ENCODE data around the gene ISYNA1. TPM values are rescaled to one million over a fixed set of nuclear protein-coding genes. Genes with fewer than 3 reads are reported as not detected.

The ISYNA1 gene
- total and polyA plus RNA-seq, 2 donors (not counting 3 experiments of a cell fraction or from before 2014, with no cell fraction given): 69.0 to 70.2 TPM

GRCh38 chr19:18397242-18398202, 40.4 kb downstream of the ISYNA1 start, which contains the start of gene LRRC25:
LRRC25 (minus strand) TSS chr19:18397622; CDS start chr19:18396963, 659 bp downstream.
- TF ChIP-seq JUN (IDR thresholded peaks at IDR 0.05; ENCODE audit: borderline replicate concordance, insufficient read depth, insufficient read length, low read depth): no peak
- no peak for TF ChIP-seq GATA2 (IDR thresholded peaks at IDR 0.05; ENCODE audit: insufficient read depth, insufficient read length, low read depth, low read length)
- TF ChIP-seq CTCF (IDR thresholded peaks at IDR 0.05; ENCODE audit: extremely low read depth in 1 of 2, insufficient read depth in 1 of 2, low read depth in 1 of 2, low read length in 2 of 2): no peak
- no peak for TF ChIP-seq MYC (IDR thresholded peaks at IDR 0.05; ENCODE audit: low read depth, low read length)
- no peak for TF ChIP-seq POLR2A (IDR thresholded peaks at IDR 0.05; ENCODE audit: low read depth, low read length)
- ChIA-PET CTCF (interaction anchor here (0.5 to 3.0 kb wide), 4 partner anchors 9 to 1956 kb away, joined by 3 to 9 read pairs (median 6); partner anchors contain the start of gene GDF15), POLR2A (interaction anchor here (1.1 to 1.4 kb wide), 2 partner anchors 11 to 12 kb away, joined by 3 read pairs; partner anchors contain the start of gene GDF15)
- H3K4me2 ChIP-seq (ENCODE audit: insufficient read depth, low read length): no peak within 1 kb of the TSS
- FAIRE-seq (no peak), DNase-seq (ENCODE audit: low read depth, low spot score) (no peak)
- H3K4me3 ChIP-seq (replicated peaks in 1 of 3; ENCODE audit: insufficient read depth in 1 of 3, low read depth in 1 of 3, low read length in 3 of 3): no peak within 1 kb of the TSS
- H3K9me3 ChIP-seq (replicated peaks; ENCODE audit: control insufficient read depth, insufficient read depth, low read length): no peaks in the 10 kb centered on the region
- H3K36me3 ChIP-seq (ENCODE audit: control insufficient read depth in 2 of 2, extremely low read depth in 1 of 2, insufficient read depth in 2 of 2, low read length in 2 of 2): no peaks in the 10 kb centered on the region
- H4K20me1 ChIP-seq (replicated peaks; ENCODE audit: control insufficient read depth, extremely low read depth, insufficient read depth, low read length): no peaks in the 10 kb centered on the region
- BruUV-seq (replicated peaks): no TSS peak
- no peak within 1 kb of the TSS for H3K9ac ChIP-seq (replicated peaks; ENCODE audit: extremely low read depth, insufficient read depth, low read length)
- no peak within 1 kb of the TSS for H3K27ac ChIP-seq (ENCODE audit: insufficient read depth, low read depth, low read length)
- H2AFZ ChIP-seq (ENCODE audit: low read depth, low read length): no peak within 1 kb of the TSS
- no peaks in the 10 kb centered on the region for H3K9me1 ChIP-seq (replicated peaks; ENCODE audit: control insufficient read depth, extremely low read depth, insufficient read depth, low read length)
- intact Hi-C loops (cut with micrococcal nuclease): no loop called here
- H3K79me2 ChIP-seq (ENCODE audit: control insufficient read depth, insufficient read depth, low read length): no peaks in the 10 kb centered on the region
- dilution Hi-C loops (cut with MboI; ENCODE audit: extremely low pct_ligation_motif_present, low sequenced_read_pairs): no loop called here
- peaks cover 3% of the 10 kb centered on the region for H3K4me1 ChIP-seq (ENCODE audit: control insufficient read depth, extremely low read depth, insufficient read depth, low read length)
- H3K27me3 ChIP-seq (ENCODE audit: control insufficient read depth in 2 of 2, insufficient read depth in 2 of 2, low read length in 2 of 2): no peaks in the 10 kb centered on the region
